SKM-1 treated with dmso at 0.1 percent for 144 hours (cell line): ENCODE measurements around the gene UPF2.
"Not testable (repeated sequence)": the region's sequence is repeated elsewhere in the genome, so short reads cannot be mapped to it uniquely, and the experiment has no call there.

Source experiments
- DNase-seq: peaks from one replicate; lab custom pipeline; 2025; ENCODE audit not compliant: unreplicated experiment; lab: John Stamatoyannopoulos, UW

The UPF2 gene

GRCh38 chr10:11909618-11910017 lies 133.0 kb downstream of the UPF2 start:
- no peak for DNase-seq

- no peak for DNase-seq
These were observed 133.6 kb downstream of the UPF2 start for GRCh38 chr10:11908991-11909390.

- no peak for DNase-seq
These were observed 134.1 kb downstream of the UPF2 start for GRCh38 chr10:11908536-11908935.

- DNase-seq: no peak
These were observed 134.7 kb downstream of the UPF2 start for GRCh38 chr10:11907914-11908313.

GRCh38 chr10:11906714-11907113 lies 135.9 kb downstream of the UPF2 start:
- DNase-seq: no peak

- no peak for DNase-seq
These were observed 140.0 kb downstream of the UPF2 start for GRCh38 chr10:11902646-11903045.

GRCh38 chr10:11901833-11902475 lies 140.7 kb downstream of the UPF2 start:
- DNase-seq: no peak

GRCh38 chr10:11901454-11901832 lies 141.2 kb downstream of the UPF2 start:
- no peak for DNase-seq

- DNase-seq: no peak
These were observed 141.6 kb downstream of the UPF2 start for GRCh38 chr10:11901036-11901301.

- no peak for DNase-seq
These were observed 143.3 kb downstream of the UPF2 start for GRCh38 chr10:11899067-11899876.

GRCh38 chr10:11898372-11899066 lies 144.1 kb downstream of the UPF2 start:
- no peak for DNase-seq

- DNase-seq: no peak
These were observed 144.6 kb downstream of the UPF2 start for GRCh38 chr10:11898033-11898371.

- DNase-seq: no peak
These were observed 145.9 kb downstream of the UPF2 start for GRCh38 chr10:11896549-11897200.

GRCh38 chr10:11895598-11895997 lies 147.0 kb downstream of the UPF2 start:
- no peak for DNase-seq

- no peak for DNase-seq
These were observed 147.5 kb downstream of the UPF2 start for GRCh38 chr10:11895108-11895466.

- DNase-seq: no peak
These were observed 148.1 kb downstream of the UPF2 start for GRCh38 chr10:11894381-11895107.

- no peak for DNase-seq
These were observed 148.8 kb downstream of the UPF2 start for GRCh38 chr10:11893749-11894278.

- no peak for DNase-seq
These were observed 150.7 kb downstream of the UPF2 start for GRCh38 chr10:11891776-11892486.

- DNase-seq: not testable (repeated sequence)
These were observed 153.3 kb downstream of the UPF2 start for GRCh38 chr10:11889263-11889662.
